ENCODE results near the gene TSPAN12.
"Not testable (repeated sequence)": the region's sequence is repeated elsewhere in the genome, so short reads cannot be mapped to it uniquely, and the experiment has no call there.

Gene TSPAN12, protein sequence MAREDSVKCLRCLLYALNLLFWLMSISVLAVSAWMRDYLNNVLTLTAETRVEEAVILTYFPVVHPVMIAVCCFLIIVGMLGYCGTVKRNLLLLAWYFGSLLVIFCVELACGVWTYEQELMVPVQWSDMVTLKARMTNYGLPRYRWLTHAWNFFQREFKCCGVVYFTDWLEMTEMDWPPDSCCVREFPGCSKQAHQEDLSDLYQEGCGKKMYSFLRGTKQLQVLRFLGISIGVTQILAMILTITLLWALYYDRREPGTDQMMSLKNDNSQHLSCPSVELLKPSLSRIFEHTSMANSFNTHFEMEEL

DNA sequence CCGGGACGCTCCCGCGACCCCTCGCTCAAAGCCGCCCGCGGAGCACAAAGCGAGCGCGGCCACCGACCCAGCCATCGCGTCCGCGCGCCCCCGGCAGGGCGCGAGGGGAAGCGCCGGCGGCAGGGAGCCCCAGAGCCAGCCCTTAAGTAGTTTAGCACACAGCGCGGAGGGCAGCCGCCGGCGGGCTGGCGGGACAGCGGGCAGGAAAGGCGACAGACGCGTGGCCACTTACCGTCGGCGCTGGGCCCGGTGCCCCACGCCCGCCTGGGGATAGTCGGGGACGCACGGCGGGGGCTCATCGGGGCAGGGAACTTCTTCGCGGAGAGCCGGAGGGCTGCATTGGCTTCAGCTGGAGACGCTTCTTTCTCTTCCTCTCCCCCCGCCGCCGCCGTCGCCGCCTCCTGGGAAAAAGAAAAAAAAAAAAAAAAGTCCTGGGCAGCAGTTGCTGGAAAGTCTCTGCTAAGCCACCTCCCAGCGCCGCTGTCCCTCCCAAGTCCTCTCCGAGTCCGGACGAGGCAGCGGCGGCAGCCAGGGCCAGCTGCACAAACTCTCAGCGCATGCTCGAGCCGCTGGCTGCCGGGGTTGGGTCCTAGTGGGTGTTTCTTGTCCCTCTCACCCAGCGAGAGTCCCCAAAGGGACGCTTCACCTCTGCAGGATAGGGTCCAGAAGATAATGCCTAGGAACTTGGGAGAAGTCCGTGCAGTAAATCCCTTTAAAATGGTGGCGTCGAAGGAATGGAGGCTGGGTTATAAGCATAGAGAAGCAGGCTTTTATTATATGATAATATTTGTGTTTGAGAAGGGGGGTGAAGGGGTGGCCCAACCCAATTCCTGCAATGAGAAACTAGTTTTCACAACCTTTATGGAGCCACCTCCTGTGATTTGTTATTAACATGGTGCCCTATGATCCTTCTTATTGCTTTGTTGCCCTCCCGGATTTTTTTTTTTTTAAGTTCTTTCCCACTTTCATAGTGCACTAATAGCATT lies at the start of gene TSPAN12:
Gene TSPAN12, minus strand, starts transcription at position 557 of the 986 bp plus-strand sequence. CDS start 1,381 bp downstream, outside the sequence.
- peak; percentile 28 to 30 for DNase-seq

DNA sequence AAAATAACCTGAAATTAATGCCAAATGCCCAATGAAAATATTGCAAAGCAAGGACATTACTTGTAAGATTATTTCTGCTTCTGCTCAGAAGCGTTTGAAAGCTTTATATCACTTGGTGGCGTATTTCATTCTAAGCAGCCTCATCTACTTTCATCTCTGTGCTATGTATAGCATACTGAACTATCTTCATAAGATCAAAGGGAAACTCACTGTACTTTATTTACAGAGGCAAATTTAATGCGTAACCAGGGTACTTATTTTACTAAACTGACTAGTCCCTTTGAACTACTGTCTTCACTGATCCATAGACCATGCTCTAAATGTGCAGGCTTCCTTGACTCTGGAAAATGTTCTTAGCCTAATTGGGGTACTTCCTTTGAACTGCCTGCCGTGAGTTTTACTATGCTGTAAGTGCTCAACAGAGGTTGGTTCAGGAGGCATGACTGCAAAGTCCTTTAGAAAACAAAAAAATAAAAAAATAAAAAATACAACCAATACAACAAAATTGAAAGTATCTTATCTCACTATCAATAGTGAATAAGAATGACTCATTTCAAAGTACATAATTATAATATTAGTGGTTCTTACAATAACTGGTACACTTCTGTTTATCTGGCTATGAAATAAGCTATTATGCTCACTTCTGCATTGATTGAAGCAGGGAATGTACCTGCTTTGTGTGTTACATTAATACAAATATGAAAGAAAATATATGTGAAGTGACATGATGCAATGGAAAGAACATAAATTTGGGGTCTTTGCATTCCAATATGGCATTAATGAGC lies 41.0 kb upstream of the TSPAN12 start:
- DNase-seq, result no peak

DNA sequence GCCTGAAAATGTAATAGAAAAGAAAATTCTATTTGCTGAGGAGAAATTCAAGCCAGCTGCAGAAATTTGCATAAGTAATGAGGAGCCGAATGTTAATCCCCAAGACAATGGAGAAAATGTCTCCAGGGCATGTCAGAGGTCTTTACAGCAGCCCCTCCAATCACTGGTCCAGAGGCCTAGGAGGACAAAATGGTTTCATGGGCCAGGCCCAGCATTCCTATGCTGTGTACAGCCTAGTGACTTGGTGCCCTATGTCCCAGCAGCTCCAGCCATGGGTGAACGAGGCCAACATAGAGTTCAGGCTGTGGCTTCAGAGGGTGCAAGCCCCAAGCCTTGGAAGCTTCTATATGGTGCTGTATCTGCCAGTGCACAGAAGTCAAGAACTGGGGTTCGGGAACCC lies 37.3 kb upstream of the TSPAN12 start:
- DNase-seq, result not testable (repeated sequence)

DNA sequence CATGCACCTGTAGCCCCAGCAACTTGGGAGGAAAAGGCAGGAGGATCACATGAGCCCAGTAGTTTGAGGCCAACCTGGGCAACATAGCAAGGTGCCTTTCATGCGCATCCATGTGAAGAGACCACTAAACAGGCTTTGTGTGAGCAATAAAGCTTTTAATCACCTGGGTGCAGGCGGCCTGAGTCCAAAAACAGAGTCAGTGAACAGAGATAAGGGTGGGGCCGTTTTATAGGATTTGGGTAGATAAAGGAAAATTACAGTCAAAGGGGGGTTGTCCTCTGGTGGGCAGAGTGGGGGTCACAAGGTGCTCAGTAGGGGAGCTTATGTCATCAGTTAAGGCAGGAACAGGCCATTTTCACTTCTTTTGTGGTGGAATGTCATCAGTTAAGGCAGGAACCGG lies 27.7 kb upstream of the TSPAN12 start:
- DNase-seq, result not testable (repeated sequence)

DNA sequence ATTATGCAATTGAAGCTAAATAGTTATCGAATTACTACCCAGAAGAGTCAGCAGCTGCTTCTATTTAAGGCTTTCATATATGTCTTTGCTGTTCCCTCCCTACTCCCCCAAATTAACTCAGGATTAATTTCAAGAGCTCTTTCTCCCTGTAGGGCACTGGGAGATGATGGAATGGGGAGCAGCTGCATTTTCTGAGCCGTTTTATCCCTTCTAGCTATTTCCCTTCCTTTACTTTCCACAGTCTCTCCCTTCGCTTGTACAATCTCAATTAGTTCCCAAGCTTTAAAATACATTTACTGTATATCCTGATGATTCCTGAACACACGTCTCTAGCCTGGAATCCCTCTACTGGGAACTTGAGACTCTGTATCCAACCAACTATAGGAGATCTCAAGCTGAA lies 19.8 kb upstream of the TSPAN12 start:
- no peak for DNase-seq

DNA sequence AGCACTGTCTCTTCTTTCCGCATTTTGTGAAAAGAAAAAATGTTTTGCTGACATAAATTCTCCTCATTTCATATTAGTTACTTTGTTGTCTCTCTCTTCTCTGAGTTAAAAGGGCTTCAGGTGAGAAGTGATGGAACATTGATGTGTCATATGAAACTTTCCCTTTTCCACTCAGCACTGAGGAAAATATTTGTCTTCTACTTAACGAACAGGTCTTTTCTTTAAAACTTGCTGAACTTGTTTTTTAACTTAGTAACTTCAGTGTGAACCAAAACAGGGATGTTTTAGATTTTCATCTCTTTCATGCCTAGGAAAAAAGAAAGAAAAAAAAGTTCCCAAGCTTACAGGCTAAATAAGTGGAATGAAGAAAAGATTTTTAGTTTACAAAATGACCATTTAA lies 19.0 kb upstream of the TSPAN12 start:
- no peak for DNase-seq

DNA sequence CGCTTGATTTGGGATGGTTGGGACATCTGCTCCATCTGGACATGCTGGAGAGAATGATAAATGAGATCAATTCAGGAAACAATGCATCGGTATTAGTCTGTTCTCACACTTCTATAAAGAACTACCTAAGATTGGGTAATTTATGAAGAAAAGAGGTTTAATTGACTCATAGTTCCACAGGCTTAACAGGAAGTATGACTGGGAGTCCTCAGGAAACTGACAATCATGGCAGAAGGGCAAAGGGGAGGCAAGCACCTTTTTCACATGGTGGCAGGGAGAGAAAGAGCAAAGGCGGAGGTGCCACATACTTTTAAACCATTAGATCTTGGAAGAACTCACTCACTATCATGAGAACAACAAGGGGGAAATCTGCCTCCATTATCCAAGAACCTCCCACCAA lies 16.8 kb upstream of the TSPAN12 start:
- DNase-seq, result no peak

DNA sequence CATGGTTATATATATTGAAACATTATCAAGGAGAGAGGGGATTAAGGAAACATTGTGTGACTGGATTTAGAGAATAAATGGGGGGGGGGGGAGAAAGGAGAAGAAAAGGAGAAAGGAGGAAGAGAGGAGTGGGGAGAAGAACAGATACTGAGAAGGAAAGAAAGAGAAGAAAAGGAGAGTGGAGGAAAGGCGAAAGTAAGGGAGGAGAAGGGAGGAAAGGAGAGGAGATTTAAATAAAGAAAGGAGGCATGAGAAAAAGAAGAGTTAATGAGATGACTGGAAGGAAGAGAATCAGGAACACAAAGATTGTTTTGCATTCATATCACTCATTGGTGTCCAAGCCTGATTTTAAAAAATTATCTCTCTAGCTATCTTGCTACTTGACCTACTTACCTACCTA lies 16.1 kb upstream of the TSPAN12 start:
- DNase-seq, result no peak

DNA sequence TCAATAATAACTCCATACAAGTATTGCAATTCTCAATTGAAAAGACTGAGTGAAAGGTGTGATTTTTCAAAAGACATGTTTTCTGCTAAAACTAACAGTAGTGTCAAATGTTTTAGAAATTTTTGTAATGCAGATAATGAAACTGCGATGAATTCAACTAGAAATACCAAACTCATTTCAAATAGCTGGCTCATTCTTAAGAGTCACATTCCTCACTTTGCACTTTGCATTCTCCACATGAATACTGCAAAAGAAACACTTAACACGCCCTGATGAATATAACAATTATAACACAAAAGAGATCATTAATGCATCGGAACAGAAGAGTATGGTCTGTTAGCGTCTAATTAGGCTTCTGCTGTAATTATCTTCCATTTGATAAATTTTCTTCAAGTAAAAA lies 15.5 kb upstream of the TSPAN12 start:
- DNase-seq, result no peak

DNA sequence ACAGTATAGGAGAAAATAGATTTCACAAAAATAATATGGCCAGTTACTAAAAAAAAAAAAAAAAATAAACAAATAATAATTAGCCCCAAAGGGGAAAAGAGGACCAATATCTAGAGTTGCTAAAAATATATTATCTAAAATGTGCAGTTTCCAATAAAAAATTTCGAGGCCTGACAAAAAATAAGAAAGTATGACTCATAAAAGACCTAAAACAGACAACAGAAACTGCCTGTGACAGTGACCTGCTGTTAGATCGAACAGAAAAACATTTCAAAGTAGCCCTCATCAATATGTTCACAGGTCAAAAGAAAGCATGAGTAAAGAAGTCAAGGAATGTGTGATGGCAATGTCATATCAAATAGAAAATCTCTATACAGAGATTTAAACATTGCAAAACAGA lies 11.8 kb upstream of the TSPAN12 start:
- DNase-seq, result no peak

DNA sequence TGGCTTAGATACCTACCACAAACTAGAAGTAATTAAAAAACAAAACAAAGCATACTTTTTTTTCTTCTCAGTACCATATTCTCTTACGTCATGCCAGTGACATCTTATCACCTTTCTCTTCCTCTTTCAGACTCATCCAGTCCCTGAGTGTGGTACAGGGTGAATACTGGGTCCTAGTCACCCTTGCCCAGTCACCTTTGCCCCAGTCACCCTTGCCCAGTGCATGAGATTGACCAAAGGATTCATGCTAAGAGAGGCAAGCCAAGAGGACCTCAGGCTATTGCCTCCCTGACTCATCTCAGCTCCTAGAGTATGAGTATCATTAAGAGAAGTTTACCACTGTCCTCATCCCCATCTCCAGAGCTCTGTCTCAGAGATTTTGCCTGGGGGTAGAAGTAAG lies 10.0 kb upstream of the TSPAN12 start:
- no peak for DNase-seq

DNA sequence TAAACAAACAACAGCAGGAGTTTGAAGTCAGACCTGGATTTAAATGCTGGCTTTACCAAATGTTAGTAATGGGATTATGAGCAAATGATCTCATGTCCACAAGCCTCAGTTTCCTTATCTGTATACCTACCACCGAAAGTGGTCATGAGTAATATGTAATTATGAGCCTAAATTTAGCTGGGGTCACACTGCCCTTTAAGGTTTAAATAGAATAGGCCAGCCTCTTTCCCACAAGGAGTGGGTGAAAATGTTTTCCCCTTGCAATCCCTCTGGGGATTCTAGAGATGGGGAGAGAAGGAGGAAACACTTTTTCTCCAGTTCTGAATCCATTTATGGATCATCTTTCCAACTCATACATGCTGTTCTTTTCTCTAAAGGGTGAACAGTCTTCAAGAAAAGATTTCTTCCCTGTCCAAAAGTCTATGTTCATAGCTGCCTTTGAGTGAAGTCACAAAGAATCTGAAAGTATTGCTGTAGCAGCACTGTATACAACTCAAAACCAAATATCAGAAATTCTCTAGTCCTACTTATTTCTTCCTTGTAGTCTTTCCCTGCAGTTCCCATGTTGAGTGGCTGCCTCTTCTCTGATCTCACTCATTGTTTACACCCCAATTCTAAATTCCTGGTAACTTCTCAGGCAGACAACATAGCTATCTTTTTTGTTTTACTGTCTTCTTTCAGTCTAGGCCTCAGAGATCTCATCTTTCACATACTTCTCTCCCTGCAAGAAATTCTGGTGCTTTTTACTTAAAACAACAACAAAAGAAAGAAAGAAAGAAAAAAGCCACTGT lies 7.4 kb upstream of the TSPAN12 start:
- no peak for DNase-seq

DNA sequence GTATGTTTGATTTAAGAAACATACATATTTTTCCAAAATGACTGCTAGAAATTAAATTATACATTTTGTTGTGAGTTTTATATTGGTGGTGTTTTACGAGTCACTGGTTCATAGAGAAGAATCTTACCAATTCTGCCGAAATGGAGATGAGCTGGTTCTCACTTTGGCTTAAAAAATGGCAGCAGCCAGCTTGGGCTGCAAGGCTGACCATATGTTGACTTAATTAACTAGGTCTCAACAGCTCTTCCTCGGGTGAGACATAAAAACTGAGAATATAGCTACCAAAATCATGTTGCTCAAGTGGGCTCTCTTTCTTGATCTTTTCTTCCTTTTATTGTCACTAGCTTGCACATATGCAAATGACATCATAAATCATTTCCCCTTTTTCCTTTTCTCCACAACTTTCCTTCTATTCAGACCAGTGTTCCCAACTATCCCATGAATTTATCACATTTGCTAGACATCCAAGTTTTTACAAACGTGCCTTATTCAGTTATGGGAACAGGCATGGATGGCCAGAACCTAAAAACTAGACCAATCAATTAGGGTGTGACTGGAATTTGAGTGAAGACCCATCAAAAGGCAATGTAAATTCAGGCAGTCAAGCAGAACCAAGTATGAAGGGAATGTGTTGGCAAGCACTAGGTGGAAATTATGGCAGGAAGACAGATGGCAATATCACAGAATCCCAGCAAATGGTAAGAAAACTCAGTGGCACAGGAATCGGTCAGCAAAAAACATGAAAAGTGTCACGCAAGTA lies 6.4 kb upstream of the TSPAN12 start:
- no peak for DNase-seq

DNA sequence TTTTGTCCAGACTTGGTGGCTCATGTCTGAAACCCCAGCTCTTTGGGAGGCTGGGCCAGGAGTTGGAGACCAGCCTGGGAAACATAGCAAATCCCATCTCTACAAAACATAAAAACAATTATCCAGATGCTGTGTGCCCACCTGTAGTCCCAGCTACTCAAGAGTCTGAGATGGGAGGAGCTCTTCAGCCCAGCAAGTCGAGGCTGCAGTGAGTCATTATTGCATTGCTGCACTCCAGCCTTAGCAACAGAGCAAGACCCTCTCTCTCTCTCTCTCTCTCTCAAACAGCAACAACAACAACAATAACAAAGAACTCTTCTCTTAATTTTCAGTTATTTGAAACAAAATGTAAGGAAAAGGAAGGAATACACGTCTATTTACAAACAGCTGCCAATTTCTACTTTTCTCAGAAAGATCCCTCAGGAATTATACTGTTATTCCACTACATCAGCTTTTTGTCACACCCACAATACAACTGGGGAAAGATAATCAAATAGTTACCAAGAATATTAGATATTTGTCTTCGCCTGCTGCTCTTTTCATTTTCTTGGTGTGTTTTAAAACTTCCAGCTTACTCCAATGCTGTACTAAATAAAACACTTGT lies 5.1 kb upstream of the TSPAN12 start:
- no peak for DNase-seq

DNA sequence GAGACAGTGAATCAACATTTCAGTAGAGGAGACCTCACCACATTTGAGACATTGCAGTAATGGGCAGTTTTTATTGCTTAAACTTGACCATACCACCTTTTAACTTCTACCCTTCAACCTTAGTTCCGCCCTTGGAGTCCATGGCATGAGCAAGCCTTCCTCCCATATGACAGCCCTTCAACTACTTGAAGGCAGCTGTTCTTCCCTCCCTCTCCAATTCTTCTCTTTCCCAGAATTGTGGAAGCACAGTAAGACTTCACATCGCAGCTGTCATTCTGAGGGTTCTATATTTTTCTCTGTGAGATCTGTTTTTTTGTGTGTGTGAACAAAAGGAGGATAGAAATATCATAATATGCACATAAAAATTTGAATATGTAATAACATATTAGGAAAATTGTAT lies 2.2 kb upstream of the TSPAN12 start:
- DNase-seq, result no peak

DNA sequence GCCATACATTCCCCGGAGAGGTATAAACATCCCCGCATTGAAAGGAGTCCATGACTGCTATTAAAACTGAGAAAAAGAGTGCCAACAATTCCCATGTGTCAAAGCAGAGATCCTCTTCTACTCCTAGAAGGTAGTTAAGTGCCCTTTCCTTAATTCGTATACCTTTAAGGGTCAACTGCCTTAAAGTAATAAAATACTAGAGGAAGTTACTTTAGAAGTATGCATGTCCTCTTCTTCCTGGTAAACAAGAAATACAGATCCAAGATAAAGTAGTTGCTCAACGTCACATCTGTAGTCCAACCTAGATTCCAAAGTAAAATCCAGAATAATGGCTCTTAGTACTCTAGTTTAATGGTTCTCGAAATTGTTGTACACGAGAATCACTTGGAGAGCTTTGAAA lies 1.5 kb upstream of the TSPAN12 start:
- no peak for DNase-seq

DNA sequence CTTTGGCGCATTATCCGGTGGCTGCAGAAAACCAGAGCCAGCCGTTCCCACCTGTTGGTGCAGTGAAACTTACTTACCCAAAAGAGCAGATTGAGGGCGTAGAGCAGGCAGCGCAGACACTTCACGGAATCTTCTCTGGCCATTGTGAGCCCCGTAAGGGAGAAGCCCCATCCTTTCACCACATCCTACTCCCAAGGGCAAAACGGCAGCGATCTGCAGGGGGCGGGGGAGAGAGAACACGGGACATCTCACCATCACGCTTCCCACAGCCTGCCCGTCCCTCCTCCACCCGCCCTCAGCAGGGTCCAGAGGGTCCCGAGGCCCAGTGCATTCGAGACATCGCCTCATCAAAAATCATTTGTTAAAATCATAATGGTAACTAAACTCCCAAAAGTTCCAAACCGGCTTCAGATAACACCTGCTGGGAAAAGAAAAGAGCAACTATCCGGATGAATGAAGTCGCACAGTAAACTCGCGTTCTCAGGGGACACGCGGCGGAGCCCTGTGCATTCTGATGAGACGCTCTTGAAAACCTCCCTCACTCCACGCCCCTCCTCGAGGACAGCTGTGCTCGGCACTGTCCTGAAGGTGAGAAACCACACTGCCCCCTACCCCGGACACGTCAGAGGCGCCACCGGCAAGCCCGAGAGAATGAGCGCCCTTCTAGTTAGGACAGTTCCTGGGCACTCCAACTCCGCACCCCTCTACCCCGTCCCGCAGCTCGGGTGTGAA lies 1.2 kb downstream of the TSPAN12 start:
- DNase-seq, result no peak

DNA sequence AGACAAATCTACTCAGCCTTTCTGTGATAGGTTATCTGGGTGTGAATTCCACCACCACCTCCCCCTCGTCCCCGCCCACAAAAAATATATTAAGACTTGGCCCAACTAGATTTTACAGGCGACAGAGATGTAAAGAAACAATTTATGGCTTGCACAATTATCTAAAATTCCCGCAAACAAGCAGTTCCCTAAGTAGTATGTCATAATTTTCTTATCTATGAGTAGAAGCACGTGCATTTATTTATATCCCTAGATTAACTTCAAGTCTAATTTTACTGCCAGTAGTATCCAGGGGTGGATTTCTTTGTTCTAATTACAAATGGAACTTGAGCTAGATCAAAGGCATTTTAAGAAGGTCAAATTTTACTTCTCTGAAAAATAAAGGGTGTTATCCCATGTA lies 1.7 kb downstream of the TSPAN12 start:
- no peak for DNase-seq

DNA sequence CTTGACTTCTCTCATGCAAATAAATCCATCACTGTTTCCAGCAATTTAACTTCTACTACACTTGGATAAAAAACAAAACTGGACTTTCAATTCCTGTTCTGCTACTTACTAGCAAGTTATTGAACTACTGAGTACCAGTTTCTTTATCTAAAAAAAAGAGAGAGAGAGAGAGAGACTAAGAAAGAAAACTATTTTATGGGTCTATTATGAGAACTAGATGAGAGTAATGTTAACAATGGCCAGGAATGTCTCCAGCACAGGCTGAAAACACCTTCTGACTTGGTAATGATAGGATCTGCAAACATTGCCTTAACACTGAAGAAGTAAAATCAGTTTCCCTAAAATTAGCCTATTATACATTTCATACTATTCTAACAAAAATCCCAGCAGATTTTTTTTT lies 5.2 kb downstream of the TSPAN12 start:
- DNase-seq, result no peak

DNA sequence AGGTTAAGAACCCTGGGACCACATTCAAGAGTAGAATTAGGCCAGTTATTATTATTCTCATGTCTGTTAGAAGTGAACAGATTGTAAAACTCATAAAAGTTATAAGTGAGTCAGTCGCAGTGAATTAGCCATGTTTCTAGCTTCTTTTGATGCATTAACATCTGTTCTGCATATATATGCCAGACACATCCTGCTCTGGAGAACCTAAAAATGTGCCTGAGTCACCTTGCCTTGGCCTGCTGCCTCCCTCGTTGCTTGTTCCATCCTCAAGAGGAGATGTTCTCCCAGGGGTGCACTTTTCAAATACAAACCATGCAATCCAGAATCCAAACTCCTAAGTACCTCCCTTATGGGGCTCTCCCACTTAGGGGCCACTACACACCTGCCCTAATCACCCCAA lies 14.8 kb downstream of the TSPAN12 start:
- no peak for DNase-seq
